Caco-2 (cell line): ENCODE measurements around the gene NAP1L4. TPM values are rescaled to one million over a fixed set of nuclear protein-coding genes. Genes with fewer than 3 reads are reported as not detected.
"Not testable (repeated sequence)": the region's sequence is repeated elsewhere in the genome, so short reads cannot be mapped to it uniquely, and the experiment has no call there.

Experiments
- BruUV-seq: library from RNA; stranded (reverse); fragments of 400-500 nt; replicated peaks from 2 replicates; lab custom pipeline; 2021; lab: Mats Ljungman, UMichigan
- CTCF ChIA-PET: fragments of 300-600 bp; sonication (Branson Sonifier 250); formaldehyde crosslinking; loops from one replicate; lab custom pipeline; 2022; ENCODE audit warnings: antibody characterized with exemption; lab: Charles Lee
- POLR2A ChIA-PET: fragments of 300-600 bp; sonication (Branson Sonifier 250); formaldehyde crosslinking; loops from one replicate; lab custom pipeline; 2022; ENCODE audit warnings: antibody characterized with exemption; lab: Charles Lee
- DNase-seq, 2 experiments: peaks; one replicate each; pipeline versions ENCODE4 v3.0.0 to v3.0.0-alpha.2; 2020 to 2022
- H3K27me3 ChIP-seq: replicated peaks from 2 replicates; pipeline ENCODE4 v1.6.0; 2011; ENCODE audit warnings: low read length; ENCODE audit not compliant: control insufficient read depth, insufficient read depth
- H3K36me3 ChIP-seq: 2 replicates; pipeline ENCODE4 v1.5.1; 2011; ENCODE audit warnings: low read length; ENCODE audit not compliant: control insufficient read depth, insufficient read depth
- H3K4me1 ChIP-seq: fragments of 250-450 bp; sonication (Bioruptor Pico); 2 replicates; pipeline ENCODE4 v1.5.1; 2020; ENCODE audit warnings: mild to moderate bottlenecking
- H3K4me3 ChIP-seq: 2 replicates; pipeline ENCODE4 v1.5.1; 2011; ENCODE audit warnings: low read depth, mild to moderate bottlenecking, control low read depth, low read length
- H3K9me3 ChIP-seq: fragments of 250-450 bp; sonication (Bioruptor Pico); 2 replicates; pipeline ENCODE4 v1.5.1; 2020; ENCODE audit warnings: mild to moderate bottlenecking, moderate library complexity
- H3K27ac Mint-ChIP-seq: one replicate; pipeline ENCODE4 v1.8.0; 2022; ENCODE audit warnings: mixed read lengths; ENCODE audit not compliant: unreplicated experiment
- H3K27me3 Mint-ChIP-seq: one replicate; pipeline ENCODE4 v1.8.0; 2022; ENCODE audit warnings: mixed read lengths; ENCODE audit not compliant: insufficient read depth, unreplicated experiment
- H3K36me3 Mint-ChIP-seq: one replicate; pipeline ENCODE4 v1.8.0; 2022; ENCODE audit warnings: mild to moderate bottlenecking, mixed read lengths; ENCODE audit not compliant: insufficient read depth, unreplicated experiment
- H3K4me1 Mint-ChIP-seq: one replicate; pipeline ENCODE4 v1.8.0; 2022; ENCODE audit warnings: low read depth, mixed read lengths; ENCODE audit not compliant: unreplicated experiment
- H3K4me3 Mint-ChIP-seq: one replicate; pipeline ENCODE4 v1.8.0; 2022; ENCODE audit warnings: mild to moderate bottlenecking, moderate library complexity, mixed read lengths; ENCODE audit not compliant: unreplicated experiment
- H3K9me3 Mint-ChIP-seq: one replicate; pipeline ENCODE4 v1.8.0; 2022; ENCODE audit warnings: mixed read lengths; ENCODE audit not compliant: unreplicated experiment
- CTCF ChIP-seq, 2 experiments: fragments of 200-600 bp in 1 of 2; IDR thresholded peaks; 1 replicate in 1 of 2; 2 replicates in 1 of 2; pipeline versions ENCODE4 v1.5.1 to v1.8.0; 2011 to 2022; ENCODE audit warnings: antibody characterized with exemption in 1 of 2, control low read depth in 1 of 2, inconsistent platforms in 1 of 2, low read depth in 1 of 2, low read length in 1 of 2, mild to moderate bottlenecking in 1 of 2, moderate library complexity in 1 of 2; ENCODE audit not compliant: insufficient read depth in 1 of 2, severe bottlenecking in 1 of 2, unreplicated experiment in 1 of 2
- intact Hi-C: fragments of 100-400 bp; cut with micrococcal nuclease; formaldehyde crosslinking; loops from one replicate; pipeline ENCODE4 v1.10.0; 2022; ENCODE audit not compliant: unreplicated experiment
- total RNA-seq: library from RNA; stranded (reverse); gene quantifications from 2 replicates; pipeline ENCODE4 v1.2.3, GENCODE V29; 2022

NAP1L4 gene
- total RNA-seq, 1 experiment from 2014 or later, result 215 TPM

- intact Hi-C loops, result no loop called here
- no TSS peak for BruUV-seq
- Histone ChIP-seq H3K9me3 (peaks cover 3% of the 10 kb centered on the region; the same call in 1 of the 2 replicates), H3K36me3 (no peaks in the 10 kb centered on the region; the same call in 1 of the 2 replicates), H3K27me3 (no peaks in the 10 kb centered on the region), H3K4me3 (no peak overlapping the region), H3K4me1 (peaks cover 44% of the 10 kb centered on the region)
- DNase-seq, result no peak
- no peak for TF ChIP-seq CTCF (IDR thresholded peaks at IDR 0.05; ENCODE audit: insufficient read depth in 1 of 2, low read depth in 1 of 2, low read length in 1 of 2, severe bottlenecking in 1 of 2, unreplicated experiment in 1 of 2)
- Mint-ChIP-seq H3K4me3 (no peak overlapping the region), H3K4me1 (peaks cover 36% of the 10 kb centered on the region), H3K27ac (no peak overlapping the region), H3K9me3 (peaks cover 18% of the 10 kb centered on the region), H3K36me3 (peaks cover 28% of the 10 kb centered on the region), H3K27me3 (no peaks in the 10 kb centered on the region)
- POLR2A ChIA-PET, result no interaction called here
- CTCF ChIA-PET, result no interaction called here
Observed at GRCh38 chr11:2908130-2908529, 84.0 kb downstream of the NAP1L4 start.

- H3K9me3 Mint-ChIP-seq, result peaks cover 18% of the 10 kb centered on the region
- H3K36me3 Mint-ChIP-seq, result peaks cover 15% of the 10 kb centered on the region
- H3K4me3 Mint-ChIP-seq, BruUV-seq, H3K27ac Mint-ChIP-seq, H3K27me3 Mint-ChIP-seq, H3K4me3 ChIP-seq, CTCF ChIA-PET, POLR2A ChIA-PET, H3K36me3 ChIP-seq, H3K9me3 ChIP-seq, H3K27me3 ChIP-seq, DNase-seq, intact Hi-C loops: not testable (repeated sequence)
- peaks cover 18% of the 10 kb centered on the region for H3K4me1 Mint-ChIP-seq
- peaks cover 32% of the 10 kb centered on the region for H3K4me1 ChIP-seq
Observed at GRCh38 chr11:2905299-2905698, 86.8 kb downstream of the NAP1L4 start.

GRCh38 chr11:2904153-2905052 lies 87.7 kb downstream of the NAP1L4 start:
- Histone ChIP-seq H3K27me3 (no peaks in the 10 kb centered on the region), H3K4me3 (no peak overlapping the region; the same call in none of the 2 replicates), H3K9me3 (peaks cover 3% of the 10 kb centered on the region; the same call in 1 of the 2 replicates), H3K36me3 (no peaks in the 10 kb centered on the region; the same call in 1 of the 2 replicates), H3K4me1 (peaks cover 32% of the 10 kb centered on the region)
- Mint-ChIP-seq H3K9me3 (peaks cover 18% of the 10 kb centered on the region), H3K27ac (peak overlapping the region; percentile 81), H3K36me3 (peaks cover 15% of the 10 kb centered on the region), H3K4me3 (peak overlapping the region; percentile 76), H3K4me1 (peaks cover 18% of the 10 kb centered on the region), H3K27me3 (no peaks in the 10 kb centered on the region)
- no peak for TF ChIP-seq CTCF (IDR thresholded peaks at IDR 0.05; ENCODE audit: insufficient read depth in 1 of 2, low read depth in 1 of 2, low read length in 1 of 2, severe bottlenecking in 1 of 2, unreplicated experiment in 1 of 2)
- POLR2A ChIA-PET, result interaction anchor here (2.9 kb wide), 1 partner anchor 25 kb away, joined by 16 read pairs; the partner anchor contains the start of gene PHLDA2
- DNase-seq, result no peak
- CTCF ChIA-PET, result interaction anchor here (1.2 to 1.6 kb wide), 2 partner anchors 16 to 25 kb away, joined by 4 to 16 read pairs; partner anchors contain the start of gene PHLDA2
- intact Hi-C loops, result no loop called here
- BruUV-seq, result no TSS peak
